ENCODE measurements around the gene DNAJC28. TPM values are rescaled to one million over a fixed set of nuclear protein-coding genes. Genes with fewer than 3 reads are reported as not detected.

The DNAJC28 gene
- total RNA-seq (2021) = 3.4 and 3.7 TPM in 2 replicates
- long read RNA-seq, partial matches to known transcripts = 1 of 6 reads
- long read RNA-seq, other reads (novel, unspliced or antisense) = 1 of 6 reads

GRCh38 chr21:33491373-33492102 is at the start of gene DNAJC28:
Gene DNAJC28 (minus strand): TSS chr21:33491716. CDS start chr21:33489393, 2,323 bp downstream.
- 0 out of 2 replicates have a peak, but pooled peaks cover 2% of the 10 kb centered on the region for H3K4me1 ChIP-seq (ENCODE audit: insufficient read depth, low read length)
- Mint-ChIP-seq H3K27ac (peak within 1 kb of the TSS; percentile 2 to 95 (median 69); a peak in 6 of 7 replicates), H3K36me3 (ENCODE audit: insufficient read depth in 1 of 3, low read depth in 3 of 3) (peaks cover 0 to 13% (median 11%) of the 10 kb centered on the region in 3 experiments; a peak in 5 of 7 replicates), H3K4me1 (peaks cover 24 to 29% of the 10 kb centered on the region in 2 experiments), H3K9me3 (no peaks in the 10 kb centered on the region; a peak in 2 of 5 replicates), H3K27me3 (ENCODE audit: low read depth) (no peaks in the 10 kb centered on the region; the same call in 1 of the 2 replicates), H3K4me3 (peak within 1 kb of the TSS; percentile 80 to 84)
- no peak within 1 kb of the TSS for H3K4ac ChIP-seq (ENCODE audit: low read depth, low read length)
- H4K91ac ChIP-seq (ENCODE audit: insufficient read length, low read depth, low read length) = no peak within 1 kb of the TSS
- peak within 1 kb of the TSS; percentile 55; the same call in 1 of the 2 replicates for H3K14ac ChIP-seq (ENCODE audit: insufficient read depth, low read length)
- H2BK5ac ChIP-seq (ENCODE audit: insufficient read length, low read length) = no peak within 1 kb of the TSS
- no peak within 1 kb of the TSS for H3K56ac ChIP-seq (ENCODE audit: insufficient read length, low read depth, low read length)
- TF ChIP-seq CTCF (conservative IDR thresholded peaks at IDR 0.05) = no peak
- H4K20me1 ChIP-seq (ENCODE audit: control insufficient read depth, insufficient read depth, insufficient read length) = no peaks in the 10 kb centered on the region
- peak within 1 kb of the TSS; percentile 22 for H3K18ac ChIP-seq (ENCODE audit: insufficient read length, low read depth, low read length)
- no peak within 1 kb of the TSS for H3K27ac ChIP-seq (ENCODE audit: insufficient read length, low read depth, low read length)
- no peak within 1 kb of the TSS for H4K8ac ChIP-seq (replicated peaks; ENCODE audit: insufficient read length, low read depth, low read length)
- H2BK12ac ChIP-seq (ENCODE audit: insufficient read length, low read depth, low read length) = no peak within 1 kb of the TSS
- H3T11ph ChIP-seq (ENCODE audit: low read length) = no peak within 1 kb of the TSS
- H3K9me3 ChIP-seq (ENCODE audit: control insufficient read depth, low read depth, low read length) = no peaks in the 10 kb centered on the region
- H2BK120ac ChIP-seq (ENCODE audit: low read depth, low read length, poor library complexity, severe bottlenecking) = no peak within 1 kb of the TSS
- no peak within 1 kb of the TSS for H2BK15ac ChIP-seq (ENCODE audit: low read depth, low read length)
- H2AK5ac ChIP-seq (ENCODE audit: insufficient read length, low read length) = no peak within 1 kb of the TSS
- H2BK20ac ChIP-seq (ENCODE audit: low read depth, low read length, poor library complexity, severe bottlenecking) = no peak within 1 kb of the TSS
- H3K79me2 ChIP-seq (ENCODE audit: insufficient read depth, low read length) = no peaks in the 10 kb centered on the region
- H3K4me2 ChIP-seq (ENCODE audit: insufficient read depth, insufficient read length, low read length) = peak within 1 kb of the TSS; percentile 85
- H2AFZ ChIP-seq (ENCODE audit: low read length) = peak within 1 kb of the TSS; percentile 65
- H3K27me3 ChIP-seq (ENCODE audit: insufficient read depth, low read length) = no peaks in the 10 kb centered on the region
- peak; percentile 96 for DNase-seq
- WGBS (ENCODE audit: extremely low coverage, insufficient read length, low lambda C conversion rate) = no CpG with 5 or more reads among the region's 52 CpGs
- no peaks in the 10 kb centered on the region for H3K79me1 ChIP-seq (ENCODE audit: insufficient read depth, low read depth, low read length, poor library complexity, severe bottlenecking)
- peak within 1 kb of the TSS; percentile 63 for H3K9ac ChIP-seq (ENCODE audit: extremely low read depth, insufficient read length, low read length)
- peaks cover 7% of the 10 kb centered on the region for H3K23me2 ChIP-seq (ENCODE audit: insufficient read length, low read depth, low read length, poor library complexity, severe bottlenecking)
- H3K23ac ChIP-seq (ENCODE audit: insufficient read length, low read depth, low read length) = no peak within 1 kb of the TSS
- H4K5ac ChIP-seq (ENCODE audit: insufficient read length, low read depth, low read length) = no peak within 1 kb of the TSS
